Stomach (tissue), 9 donors: ENCODE measurements around the gene ACADSB. TPM values are rescaled to one million over a fixed set of nuclear protein-coding genes. Genes with fewer than 3 reads are reported as not detected.

Experiments used
- DNase-seq, 2 donors: peaks; one replicate each; pipeline versions ENCODE4 v3.0.0 to v3.0.0-alpha.2; 2013 to 2019
- H3K27ac ChIP-seq, 5 donors: fragments of 200-600 bp in 4 of 5; sonication (generic) in 4 of 5; one replicate each; pipeline ENCODE4 v1.5.1; 2013 to 2019; ENCODE audit warnings: mild to moderate bottlenecking in 1 of 5, moderate library complexity in 1 of 5
- H3K27me3 ChIP-seq, 3 donors: fragments of 200-600 bp; sonication (generic); one replicate each; pipeline ENCODE4 v1.5.1; 2017 to 2019; ENCODE audit warnings: mixed run types in 1 of 3
- H3K36me3 ChIP-seq, 4 donors: fragments of 200-600 bp; sonication (generic); 1 replicate in 3 of 4; 2 replicates in 1 of 4; pipeline ENCODE4 v1.5.1; 2016 to 2019
- H3K4me1 ChIP-seq, 4 donors: fragments of 200-600 bp; sonication (generic); one replicate each; pipeline ENCODE4 v1.5.1; 2016 to 2019
- H3K4me3 ChIP-seq, 4 donors: fragments of 200-600 bp; sonication (generic) in 3 of 4; one replicate each; pipeline ENCODE4 v1.5.1; 2016 to 2019; ENCODE audit warnings: mild to moderate bottlenecking in 1 of 4
- H3K9me3 ChIP-seq, 4 donors: fragments of 200-600 bp; sonication (generic); one replicate each; pipeline ENCODE4 v1.5.1; 2016 to 2019
- CTCF ChIP-seq, 7 experiments: fragments of 450-650 bp in 4 of 7; fragments of 200-600 bp in 3 of 7; sonication (generic) in 3 of 7; IDR thresholded peaks; one replicate each; pipeline ENCODE4 v1.5.1; 2016 to 2019; ENCODE audit warnings: antibody characterized with exemption in 7 of 7, control low read depth in 2 of 7, mild to moderate bottlenecking in 1 of 7
- EP300 ChIP-seq: sonication (generic); formaldehyde crosslinking; IDR thresholded peaks from one replicate; pipeline ENCODE4 v1.6.1; 2017; ENCODE audit warnings: antibody characterized with exemption
- POLR2A ChIP-seq, 4 donors: fragments of 450-650 bp; IDR thresholded peaks; one replicate each; pipeline ENCODE4 v1.6.1; 2016; ENCODE audit warnings: antibody characterized with exemption in 4 of 4, control low read depth in 2 of 4, mild to moderate bottlenecking in 1 of 4, moderate library complexity in 1 of 4
- POLR2AphosphoS5 ChIP-seq, 3 donors: sonication (generic); formaldehyde crosslinking; IDR thresholded peaks; one replicate each; pipeline ENCODE4 v1.6.1; 2016; ENCODE audit warnings: antibody characterized with exemption in 3 of 3
- WGBS, 5 donors: extraction: QIAGEN DNeasy Blood & Tissue Kit in 3 of 5; methylation state at CpG; one replicate each; pipeline versions ENCODE4 v1.1.5 to v1.1.7; 2013 to 2018; 5-methylcytosine and 5-hydroxymethylcytosine counted together
- intact Hi-C: fragments of 100-400 bp; cut with DNase I; formaldehyde crosslinking; loops from one replicate; pipeline ENCODE4 v1.15.1; 2023; ENCODE audit warnings: low total_unique reads
- polyA plus RNA-seq, 3 donors: library from polyadenylated mRNA; stranded (reverse); fragments of 200-250 nt; gene quantifications; one replicate each; pipeline ENCODE4 v1.2.3, GENCODE V29; 2013
- total RNA-seq, 5 donors: library from RNA; depleted of rRNA; stranded (reverse); fragments of >200 nt; gene quantifications; one replicate each; pipeline versions ENCODE4 v1.1.0 to v1.2.3, GENCODE V29; 2014 to 2016
- donor health status: healthy with polysubstance abuse.
- donor health status: Bipolar disorder and iron deficiency.
- donor health status: healthy.

ACADSB gene
- total and polyA plus RNA-seq, 8 donors: 3.8 to 19.1 (median 10.6) TPM

- Histone ChIP-seq H3K36me3 (peaks cover 21 to 71% (median 59%) of the 10 kb centered on the region in 4 donors), H3K27ac (no peak overlapping the region), H3K9me3 (no peaks in the 10 kb centered on the region), H3K4me3 (no peak overlapping the region), H3K4me1 (no peaks in the 10 kb centered on the region), H3K27me3 (no peaks in the 10 kb centered on the region)
- intact Hi-C loops: loop anchor here (10.0 kb wide), 1 partner anchor 519 kb away; no protein-coding TSS in a partner anchor
- TF ChIP-seq CTCF (IDR thresholded peaks at IDR 0.05): no peak
- TF ChIP-seq EP300: no peak
- TF ChIP-seq POLR2A (IDR thresholded peaks at IDR 0.05): no peak
- TF ChIP-seq POLR2AphosphoS5 (IDR thresholded peaks at IDR 0.05): no peak
- DNase-seq: no peak
- WGBS, 5 donors: 86 to 89% (median 87%) methylated on average over 4 of the region's 4 CpGs
Observed at GRCh38 chr10:123045961-123046731, 37.3 kb downstream of the ACADSB start.

- Histone ChIP-seq H3K27ac (no peak overlapping the region), H3K36me3 (peaks cover 4 to 35% (median 28%) of the 10 kb centered on the region in 4 donors), H3K9me3 (no peaks in the 10 kb centered on the region), H3K4me3 (no peak overlapping the region), H3K4me1 (no peaks in the 10 kb centered on the region), H3K27me3 (no peaks in the 10 kb centered on the region)
- DNase-seq: no peak
- intact Hi-C loops: no loop called here
- TF ChIP-seq POLR2AphosphoS5 (IDR thresholded peaks at IDR 0.05): no peak
- no peak for TF ChIP-seq CTCF (IDR thresholded peaks at IDR 0.05)
- no peak for TF ChIP-seq POLR2A (IDR thresholded peaks at IDR 0.05)
- no peak for TF ChIP-seq EP300
- 89 to 96% (median 95%) methylated on average over 3 of the region's 3 CpGs for WGBS, 5 donors
Observed at GRCh38 chr10:123057968-123058367, 49.2 kb downstream of the ACADSB start.

- Histone ChIP-seq H3K36me3 (no peaks in the 10 kb centered on the region), H3K4me3 (no peak overlapping the region), H3K27ac (no peak overlapping the region), H3K4me1 (no peaks in the 10 kb centered on the region), H3K9me3 (no peaks in the 10 kb centered on the region), H3K27me3 (peaks cover 0 to 12% (median 0%) of the 10 kb centered on the region in 3 donors)
- TF ChIP-seq POLR2A (IDR thresholded peaks at IDR 0.05) (no peak), POLR2AphosphoS5 (IDR thresholded peaks at IDR 0.05) (no peak), EP300 (no peak), CTCF (IDR thresholded peaks at IDR 0.05) (no peak)
- WGBS, 5 donors: 46 to 76% (median 54%) methylated on average over 2 of the region's 2 CpGs
- intact Hi-C loops: no loop called here
- DNase-seq: no peak
Observed at GRCh38 chr10:123061865-123062264, 53.1 kb downstream of the ACADSB start.

- Histone ChIP-seq H3K27ac (no peak overlapping the region), H3K9me3 (no peaks in the 10 kb centered on the region), H3K36me3 (no peaks in the 10 kb centered on the region), H3K4me1 (no peaks in the 10 kb centered on the region), H3K4me3 (no peak overlapping the region), H3K27me3 (peaks cover 0 to 17% (median 0%) of the 10 kb centered on the region in 3 donors)
- WGBS, 5 donors: 82 to 86% (median 85%) methylated on average over 10 of the region's 10 CpGs
- no peak for TF ChIP-seq POLR2A (IDR thresholded peaks at IDR 0.05)
- TF ChIP-seq POLR2AphosphoS5 (IDR thresholded peaks at IDR 0.05): no peak
- TF ChIP-seq CTCF (IDR thresholded peaks at IDR 0.05): no peak
- no peak for TF ChIP-seq EP300
- DNase-seq: no peak
- intact Hi-C loops: no loop called here
Observed at GRCh38 chr10:123062726-123063125, 53.9 kb downstream of the ACADSB start.
